Measurements from ENCODE around the gene AOPEP. TPM values are rescaled to one million over a fixed set of nuclear protein-coding genes. Genes with fewer than 3 reads are reported as not detected.

The AOPEP gene
- polyA plus RNA-seq, 2 of the 4 experiments (the other 2 are of a cell fraction): 226 to 266 TPM

- ChIA-PET CTCF (interaction anchor here (0.9 to 5.9 kb wide), 6 partner anchors 12 to 443 kb away, joined by 3 to 58 read pairs (median 5); no protein-coding TSS in a partner anchor), POLR2A (no interaction called here)
- Histone ChIP-seq H3K9me3 (no peaks in the 10 kb centered on the region), H3K27ac (no peak overlapping the region), H3K4me2 (no peak overlapping the region), H3K4me1 (no peaks in the 10 kb centered on the region), H3K4me3 (no peak overlapping the region)
- DNase-seq (ENCODE audit: low read depth in 1 of 2, low spot score in 1 of 2) (no peak), ATAC-seq (no peak), FAIRE-seq (no peak)
- TF ChIP-seq E2F6 (IDR thresholded peaks at IDR 0.05; ENCODE audit: borderline replicate concordance, low read depth) (no peak), BCL3 (IDR thresholded peaks at IDR 0.05) (no peak)
- WGBS (ENCODE audit: missing lambda C conversion rate): 94% methylated on average over 11 of the region's 11 CpGs
Observed at GRCh38 chr9:95111716-95112115, 385.2 kb downstream of the AOPEP start.

- ChIA-PET POLR2A (no interaction called here), CTCF (interaction anchor here (0.9 to 5.9 kb wide), 9 partner anchors 8 to 444 kb away, joined by 3 to 58 read pairs (median 3); no protein-coding TSS in a partner anchor)
- Histone ChIP-seq H3K4me2 (no peak overlapping the region), H3K4me3 (no peak overlapping the region), H3K27ac (no peak overlapping the region), H3K4me1 (no peaks in the 10 kb centered on the region), H3K9me3 (no peaks in the 10 kb centered on the region)
- 94% methylated on average over 12 of the region's 12 CpGs for WGBS (ENCODE audit: missing lambda C conversion rate)
- no peak for TF ChIP-seq PHF8 (IDR thresholded peaks at IDR 0.05; ENCODE audit: borderline replicate concordance, low read depth)
- TF ChIP-seq ZFP36 (IDR thresholded peaks at IDR 0.05; ENCODE audit: borderline replicate concordance, partially characterized antibody): no peak
- no peak for TF ChIP-seq RFX5 (IDR thresholded peaks at IDR 0.05)
- TF ChIP-seq POLR2A (IDR thresholded peaks at IDR 0.05; ENCODE audit: low read length): no peak
- no peak for TF ChIP-seq RAD21 (conservative IDR thresholded peaks at IDR 0.05 in 1 of 2, IDR thresholded peaks at IDR 0.05 in 1 of 2)
- no peak for TF ChIP-seq CHD2 (IDR thresholded peaks at IDR 0.05; ENCODE audit: low read length, partially characterized antibody)
- no peak for TF ChIP-seq FOSL2 (IDR thresholded peaks at IDR 0.05)
- TF ChIP-seq FOSL2 (CRISPR knock-in tag; IDR thresholded peaks at IDR 0.05): no peak
- TF ChIP-seq HOXB13 (CRISPR knock-in tag; IDR thresholded peaks at IDR 0.05; ENCODE audit: low read depth): no peak
- TF ChIP-seq CBX2 (IDR thresholded peaks at IDR 0.05; ENCODE audit: borderline replicate concordance, low read depth): no peak
- no peak for TF ChIP-seq MAZ (IDR thresholded peaks at IDR 0.05; ENCODE audit: borderline replicate concordance, low read depth, low read length)
- no peak for TF ChIP-seq GATA3 (IDR thresholded peaks at IDR 0.05; ENCODE audit: borderline replicate concordance)
- no peak for TF ChIP-seq JUNB (IDR thresholded peaks at IDR 0.05)
- TF ChIP-seq FOXS1 (CRISPR knock-in tag; IDR thresholded peaks at IDR 0.05): no peak
- TF ChIP-seq ZNF302 (CRISPR knock-in tag; IDR thresholded peaks at IDR 0.05): no peak
- ATAC-seq (peak in 1 of 2 experiments; percentile 12; a peak in 1 of 6 replicates), FAIRE-seq (no peak), DNase-seq (ENCODE audit: low read depth in 1 of 2, low spot score in 1 of 2) (no peak)
Observed at GRCh38 chr9:95112436-95113280, 386.2 kb downstream of the AOPEP start.

- CTCF ChIA-PET: interaction anchor here (0.6 to 3.6 kb wide), 9 partner anchors 9 to 446 kb away, joined by 3 to 38 read pairs (median 7); no protein-coding TSS in a partner anchor
- no peak for FAIRE-seq
Observed at GRCh38 chr9:95115104-95115503, 388.6 kb downstream of the AOPEP start.

More at GRCh38 chr9:95115104-95115503, 388.6 kb downstream of the AOPEP start:
- Histone ChIP-seq H3K9me3 (no peaks in the 10 kb centered on the region), H3K27ac (no peak overlapping the region), H3K4me2 (no peak overlapping the region), H3K4me3 (no peak overlapping the region), H3K4me1 (no peaks in the 10 kb centered on the region)
- TF ChIP-seq EHMT2 (IDR thresholded peaks at IDR 0.05; ENCODE audit: low read depth): no peak
- no peak for TF ChIP-seq ESRRA (IDR thresholded peaks at IDR 0.05; ENCODE audit: borderline replicate concordance, low read length)
- TF ChIP-seq RNF2 (IDR thresholded peaks at IDR 0.05; ENCODE audit: borderline replicate concordance, low read depth): no peak
- ATAC-seq: no peak
- WGBS (ENCODE audit: missing lambda C conversion rate): 92% methylated on average over 6 of the region's 6 CpGs
- DNase-seq (ENCODE audit: low read depth in 1 of 2, low spot score in 1 of 2): no peak
- POLR2A ChIA-PET: no interaction called here
